Measurements from ENCODE around the gene FAM13B.

DNA sequence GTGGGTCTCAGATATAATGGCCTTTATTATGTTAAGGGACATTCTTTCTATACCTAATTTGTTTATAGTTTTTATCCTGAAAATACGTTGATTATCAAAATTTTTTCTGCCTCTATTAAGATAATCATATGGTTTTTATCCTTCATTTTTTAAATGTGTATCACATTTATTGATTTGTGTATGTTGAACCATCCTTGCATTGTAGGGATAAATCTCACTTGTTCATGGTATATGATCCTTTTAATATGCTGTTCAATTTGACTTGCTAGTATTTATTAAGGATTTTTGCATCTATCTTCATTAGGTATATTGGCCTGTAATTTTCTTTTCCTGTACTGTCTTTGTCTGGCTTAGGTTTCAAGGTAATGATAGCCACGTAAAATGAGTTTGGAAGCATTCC, 118.1 kb downstream of the FAM13B start:
- TF ChIP-seq CTCF (IDR thresholded peaks at IDR 0.05; ENCODE audit: insufficient read depth, low read length) = no peak
- no peak for TF ChIP-seq POLR2AphosphoS5 (IDR thresholded peaks at IDR 0.05; ENCODE audit: low read depth)
- TF ChIP-seq GABPA (IDR thresholded peaks at IDR 0.05; ENCODE audit: low read depth) = no peak
